ENCODE data around the gene CBR3.

DNA sequence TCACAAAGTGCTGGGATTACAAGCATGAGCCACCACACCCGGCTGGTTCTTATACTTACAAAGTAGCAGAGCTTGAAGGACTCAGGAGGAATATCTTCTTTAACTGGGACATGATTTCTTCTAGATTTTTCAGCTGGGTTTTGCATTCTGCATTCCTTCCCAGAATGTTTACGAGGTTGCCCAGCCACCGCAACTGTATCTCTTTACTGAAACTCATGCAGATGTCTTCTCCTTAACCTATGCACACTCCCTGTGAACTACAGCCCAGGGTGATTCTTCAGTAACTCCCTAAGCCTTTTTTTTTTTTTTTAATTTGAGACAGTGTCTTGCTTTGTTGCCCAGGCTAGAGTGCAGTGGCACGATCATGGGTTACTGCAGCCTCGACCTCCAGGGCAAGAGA is 13.0 kb downstream of the CBR3 start:
- TF ChIP-seq JUND (CRISPR knock-in tag; IDR thresholded peaks at IDR 0.05), result no peak
- TF ChIP-seq THRA (CRISPR knock-in tag; IDR thresholded peaks at IDR 0.05; ENCODE audit: borderline replicate concordance), result no peak
- no peak for TF ChIP-seq ZNF343 (CRISPR knock-in tag; IDR thresholded peaks at IDR 0.05)
- no peak for TF ChIP-seq PTBP1 (IDR thresholded peaks at IDR 0.05; ENCODE audit: low read depth, low read length, poor library complexity, severe bottlenecking)
- TF ChIP-seq, protein P1, sequence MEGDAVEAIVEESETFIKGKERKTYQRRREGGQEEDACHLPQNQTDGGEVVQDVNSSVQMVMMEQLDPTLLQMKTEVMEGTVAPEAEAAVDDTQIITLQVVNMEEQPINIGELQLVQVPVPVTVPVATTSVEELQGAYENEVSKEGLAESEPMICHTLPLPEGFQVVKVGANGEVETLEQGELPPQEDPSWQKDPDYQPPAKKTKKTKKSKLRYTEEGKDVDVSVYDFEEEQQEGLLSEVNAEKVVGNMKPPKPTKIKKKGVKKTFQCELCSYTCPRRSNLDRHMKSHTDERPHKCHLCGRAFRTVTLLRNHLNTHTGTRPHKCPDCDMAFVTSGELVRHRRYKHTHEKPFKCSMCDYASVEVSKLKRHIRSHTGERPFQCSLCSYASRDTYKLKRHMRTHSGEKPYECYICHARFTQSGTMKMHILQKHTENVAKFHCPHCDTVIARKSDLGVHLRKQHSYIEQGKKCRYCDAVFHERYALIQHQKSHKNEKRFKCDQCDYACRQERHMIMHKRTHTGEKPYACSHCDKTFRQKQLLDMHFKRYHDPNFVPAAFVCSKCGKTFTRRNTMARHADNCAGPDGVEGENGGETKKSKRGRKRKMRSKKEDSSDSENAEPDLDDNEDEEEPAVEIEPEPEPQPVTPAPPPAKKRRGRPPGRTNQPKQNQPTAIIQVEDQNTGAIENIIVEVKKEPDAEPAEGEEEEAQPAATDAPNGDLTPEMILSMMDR (CRISPR knock-in tag; IDR thresholded peaks at IDR 0.05), result no peak
- TF ChIP-seq KLF13 (CRISPR knock-in tag; IDR thresholded peaks at IDR 0.05), result no peak
- TF ChIP-seq CREB1 (IDR thresholded peaks at IDR 0.05), result no peak
- TF ChIP-seq CREB1 (CRISPR knock-in tag; IDR thresholded peaks at IDR 0.05), result no peak
- TF ChIP-seq ATF5 (CRISPR knock-in tag; IDR thresholded peaks at IDR 0.05; ENCODE audit: low read depth), result no peak
- TF ChIP-seq ZBTB7A (CRISPR knock-in tag; IDR thresholded peaks at IDR 0.05), result no peak
- no peak for TF ChIP-seq BRCA1 (CRISPR knock-in tag; IDR thresholded peaks at IDR 0.05)
- no peak for TF ChIP-seq BCLAF1 (IDR thresholded peaks at IDR 0.05)
- TF ChIP-seq ZNF766 (CRISPR knock-in tag; IDR thresholded peaks at IDR 0.05; ENCODE audit: borderline replicate concordance), result no peak
- no peak for TF ChIP-seq AGO1 (IDR thresholded peaks at IDR 0.05; ENCODE audit: low read depth, low read length, poor library complexity, severe bottlenecking)
